CD4-positive, alpha-beta T cell treated with Interleukin-15 for 4 hours (primary cell): ENCODE results near the gene ROBO2.

ENCODE experiments used
- DNase-seq: peaks from one replicate; pipeline ENCODE4 v3.0.0-alpha.2; 2020; ENCODE audit warnings: low spot score

ROBO2 gene

DNA sequence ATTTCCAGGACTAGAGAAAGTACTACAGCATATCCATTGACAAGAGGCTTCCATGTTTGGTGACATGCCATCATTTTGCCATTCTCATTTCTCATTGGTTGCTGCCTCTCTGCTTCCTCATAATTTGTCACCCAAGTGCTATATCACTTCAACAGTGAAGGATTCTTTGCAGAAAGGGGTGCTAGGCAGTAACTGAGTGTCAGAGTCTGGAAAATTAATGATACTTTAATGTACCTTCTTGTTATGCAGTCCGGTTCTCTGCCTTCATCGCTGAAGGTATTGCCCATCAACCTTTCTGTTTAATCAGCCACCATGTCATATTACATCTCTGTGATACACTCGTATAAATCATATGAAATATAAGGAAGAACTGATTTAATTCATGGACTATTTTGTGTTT lies 550.3 kb downstream of the ROBO2 start:
- DNase-seq: no peak

DNA sequence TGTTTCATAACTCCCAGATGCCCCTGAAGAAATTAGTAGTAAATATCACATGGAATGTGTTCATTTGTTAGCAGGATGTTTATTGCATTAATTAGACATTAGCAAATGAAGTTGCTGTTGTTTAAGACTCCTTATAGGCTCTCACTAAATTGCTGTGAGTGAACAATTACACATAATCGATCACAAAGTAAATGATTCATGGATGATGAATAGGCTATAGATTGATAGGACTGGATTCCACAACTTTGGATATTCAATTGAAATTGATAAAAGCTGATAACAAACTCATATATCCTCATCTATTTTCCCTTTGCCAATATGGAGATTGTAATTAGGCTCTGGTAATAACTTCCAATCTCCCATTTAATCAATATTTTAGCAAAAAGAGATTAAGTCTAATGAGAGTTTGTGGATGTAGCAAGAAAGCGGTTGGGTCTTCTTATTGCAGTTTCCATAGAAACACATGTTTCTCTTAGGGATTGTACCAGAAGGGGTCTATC lies 555.5 kb downstream of the ROBO2 start:
- no peak for DNase-seq

DNA sequence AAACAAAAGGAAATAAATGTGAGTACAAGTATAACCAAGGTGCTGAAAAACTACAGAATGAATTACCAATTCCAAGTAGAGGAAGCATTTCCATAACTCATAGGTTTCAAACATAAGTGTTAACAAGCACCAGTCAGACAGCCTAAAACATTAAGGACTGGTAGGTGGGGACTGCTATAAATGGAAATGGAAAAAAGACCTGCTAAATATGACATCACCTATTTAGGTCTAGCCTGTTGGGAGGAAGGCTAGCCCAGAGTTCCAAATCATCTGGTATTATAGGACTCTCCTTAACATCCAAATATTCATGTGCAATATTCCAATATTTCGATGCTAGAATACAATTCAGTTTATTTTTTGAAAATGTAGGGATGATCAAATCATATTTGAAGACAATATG lies 560.0 kb downstream of the ROBO2 start:
- DNase-seq: no peak

DNA sequence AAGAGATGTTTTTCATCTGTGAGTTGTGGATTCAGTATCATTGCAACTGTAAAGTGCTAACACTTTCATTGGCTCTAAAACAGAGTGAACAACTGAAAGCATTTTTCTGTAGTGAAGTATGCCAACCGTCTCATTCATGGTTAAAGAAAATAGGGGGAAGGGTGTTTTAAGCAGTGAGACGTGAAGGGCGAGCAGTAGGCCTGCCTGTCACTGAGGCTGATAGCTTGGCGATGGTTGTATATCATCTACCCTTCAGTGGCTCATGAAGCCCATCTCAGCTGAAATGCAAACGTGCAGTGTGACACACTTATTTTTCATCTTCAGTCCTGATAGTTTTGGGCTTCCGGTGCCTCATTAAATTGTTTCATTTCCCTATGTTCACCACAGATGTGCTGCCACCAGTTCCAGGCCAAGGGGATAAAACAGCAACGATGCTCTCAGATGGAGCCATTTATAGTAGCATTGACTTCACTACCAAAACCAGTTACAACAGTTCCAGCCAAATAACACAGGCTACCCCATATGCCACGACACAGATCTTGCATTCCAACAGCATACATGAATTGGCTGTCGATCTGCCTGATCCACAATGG lies 562.0 kb downstream of the ROBO2 start:
- no peak for DNase-seq

DNA sequence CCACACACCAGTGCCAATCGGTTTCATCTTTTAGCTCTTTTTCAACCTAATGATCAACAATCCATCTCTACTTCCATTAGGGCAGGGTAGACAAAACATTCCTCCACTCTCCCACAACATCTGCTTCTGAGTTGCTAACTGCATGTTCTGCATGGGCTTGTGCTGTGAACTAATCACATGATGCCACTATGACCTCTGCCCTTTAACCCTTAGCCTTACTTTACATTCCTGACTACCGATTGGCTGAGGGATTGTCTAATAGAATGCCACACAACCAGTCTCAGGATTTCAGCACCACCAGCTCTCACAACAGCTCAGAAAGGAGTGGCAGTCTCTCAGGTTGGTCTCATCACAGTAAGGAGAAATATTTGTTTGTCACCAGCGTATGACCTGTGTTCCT lies 562.8 kb downstream of the ROBO2 start:
- no peak for DNase-seq

DNA sequence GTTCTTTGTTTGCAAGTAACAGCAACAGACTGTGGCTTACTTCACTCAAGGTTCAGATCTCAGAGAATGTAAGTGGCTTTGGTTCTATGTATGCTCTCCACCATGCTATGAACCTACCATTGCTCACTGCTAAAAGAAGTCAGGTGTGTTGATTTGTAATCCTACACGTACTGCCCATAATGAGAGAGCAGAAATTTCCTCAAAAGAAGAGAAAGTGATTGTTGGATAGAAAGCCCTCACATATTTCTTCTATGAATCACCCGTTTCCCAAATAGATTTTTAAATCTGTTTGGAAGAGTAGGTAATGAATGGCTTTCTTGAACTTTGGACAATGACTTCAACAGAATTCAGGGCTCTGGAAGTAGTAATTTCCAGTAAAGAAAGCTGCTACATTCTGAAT lies 565.4 kb downstream of the ROBO2 start:
- no peak for DNase-seq

DNA sequence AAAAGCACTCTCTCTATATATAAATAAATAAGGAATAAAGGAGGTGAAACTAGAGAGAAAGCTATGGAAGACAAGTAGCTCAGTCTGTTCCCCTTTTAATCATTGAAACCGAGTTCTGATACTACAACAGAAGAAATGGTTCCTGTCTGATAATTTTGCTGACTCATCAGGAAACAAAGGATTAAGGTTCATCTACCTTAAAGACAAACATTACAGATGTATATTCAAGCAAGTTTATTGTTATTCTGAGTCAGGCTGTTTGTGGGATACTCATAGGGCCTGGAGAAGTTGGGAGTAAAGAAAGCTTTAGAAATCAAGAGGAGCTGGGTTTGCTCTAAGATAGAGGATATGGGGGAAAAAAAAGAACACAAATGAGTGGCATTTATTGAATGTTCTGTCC lies 566.0 kb downstream of the ROBO2 start:
- DNase-seq: no peak

DNA sequence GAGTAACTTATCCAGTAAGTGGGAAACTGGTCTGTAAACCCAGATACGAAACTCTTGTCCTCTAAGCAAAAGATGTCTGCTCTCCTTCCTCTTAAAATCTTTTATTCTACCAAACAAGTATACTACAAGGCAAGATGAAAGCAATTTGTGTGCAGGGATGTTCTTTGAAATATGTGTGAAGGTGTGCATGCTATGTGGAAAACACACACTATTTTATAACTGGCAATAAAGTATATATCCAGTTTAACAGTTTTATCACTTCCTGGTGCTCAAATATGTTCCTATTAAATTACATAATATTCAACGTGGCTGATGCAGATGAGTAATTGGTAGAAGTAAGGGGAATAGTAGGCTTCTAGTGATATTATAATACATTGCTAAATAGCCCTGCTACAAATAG lies 566.5 kb downstream of the ROBO2 start:
- no peak for DNase-seq

DNA sequence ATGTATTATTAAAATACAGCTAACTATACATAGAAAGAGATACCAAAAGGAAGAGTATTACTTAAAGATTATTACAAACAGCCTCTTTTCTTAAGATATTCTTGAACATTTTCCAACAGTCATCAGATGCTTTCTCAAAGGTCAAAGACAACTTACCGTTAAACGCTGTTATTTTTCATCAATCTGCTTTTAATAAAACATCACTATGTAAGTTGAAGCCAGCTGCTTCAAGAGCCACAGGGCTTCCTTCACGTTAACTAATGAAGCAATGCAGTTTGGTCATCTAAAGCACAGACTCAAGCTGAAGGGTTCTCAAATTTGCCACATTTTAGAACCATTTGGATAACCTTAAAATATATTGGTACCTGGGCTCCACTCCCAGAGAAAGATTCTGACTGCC lies 578.8 kb downstream of the ROBO2 start:
- no peak for DNase-seq

DNA sequence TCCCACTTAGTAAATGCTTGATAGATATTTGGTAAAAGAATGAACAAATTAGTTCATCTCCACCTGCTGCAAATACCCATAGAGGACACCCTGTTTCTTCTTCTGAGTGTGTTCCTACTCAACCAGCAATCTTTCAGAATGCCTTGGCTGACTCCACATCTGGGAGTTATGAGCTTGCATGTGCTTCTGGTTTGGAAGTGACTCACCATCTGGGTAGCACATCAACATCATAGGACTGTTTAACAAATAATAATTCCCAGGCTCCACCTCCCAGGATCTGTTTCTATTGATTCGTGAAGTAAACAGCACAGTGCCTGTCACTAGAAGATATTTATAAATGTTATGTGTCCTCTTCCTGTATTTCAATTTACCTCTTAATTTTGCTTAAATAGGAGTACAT lies 580.1 kb downstream of the ROBO2 start:
- no peak for DNase-seq

DNA sequence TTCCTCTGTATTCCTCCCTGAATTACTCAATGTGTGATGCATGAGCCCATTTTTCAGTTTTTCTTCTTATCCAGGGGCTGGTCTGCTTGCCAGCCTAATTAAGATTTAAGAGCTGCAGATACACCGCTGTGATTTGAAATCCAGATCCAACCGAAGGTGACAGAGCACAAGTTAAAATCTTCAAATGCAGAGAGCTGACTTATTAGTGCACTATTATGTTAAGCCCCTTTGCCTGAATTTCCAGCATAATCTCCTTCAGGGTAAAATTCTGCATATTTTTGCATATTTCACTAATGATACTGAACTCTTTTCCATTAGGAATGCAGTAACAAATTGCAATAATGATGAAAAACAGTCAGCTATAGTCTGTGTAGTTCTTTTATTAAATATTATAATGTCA lies 583.6 kb downstream of the ROBO2 start:
- DNase-seq: no peak

DNA sequence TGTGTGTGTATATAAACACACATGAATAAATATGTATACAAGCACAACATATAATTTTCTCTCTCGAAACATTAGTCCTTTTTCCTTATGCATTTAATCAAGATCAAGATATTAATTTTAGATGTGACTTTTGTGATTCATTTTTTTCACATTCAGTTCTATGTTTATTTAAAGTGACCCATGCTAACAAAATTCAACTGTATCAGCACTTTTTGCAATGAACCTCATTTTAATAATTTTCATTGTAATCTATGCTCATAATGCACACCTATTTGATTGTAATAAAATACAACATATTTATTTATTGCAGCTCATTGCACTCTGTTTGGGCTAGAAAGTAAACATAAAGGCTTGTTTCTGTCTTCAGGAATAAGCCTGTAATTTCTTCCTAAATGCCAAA lies 586.3 kb downstream of the ROBO2 start:
- DNase-seq: no peak

DNA sequence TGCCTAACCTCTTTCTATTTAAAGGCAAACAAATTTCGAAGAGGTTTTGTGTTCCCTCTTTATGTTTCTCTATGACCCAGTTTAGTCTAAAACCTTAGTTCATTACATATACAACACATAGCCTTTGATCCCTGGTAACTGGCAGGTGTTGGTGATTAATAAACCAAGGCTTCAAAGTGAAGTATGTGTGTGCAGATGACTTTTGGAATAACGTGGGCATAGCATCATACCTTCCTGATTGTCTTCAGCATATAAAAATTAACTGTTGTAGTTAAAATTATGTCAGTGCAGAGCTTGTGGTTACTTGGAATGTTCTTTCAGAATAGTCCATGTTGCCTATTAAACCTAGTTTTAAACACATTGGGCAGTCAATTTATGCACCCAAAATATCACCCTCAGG lies 608.3 kb downstream of the ROBO2 start:
- no peak for DNase-seq

DNA sequence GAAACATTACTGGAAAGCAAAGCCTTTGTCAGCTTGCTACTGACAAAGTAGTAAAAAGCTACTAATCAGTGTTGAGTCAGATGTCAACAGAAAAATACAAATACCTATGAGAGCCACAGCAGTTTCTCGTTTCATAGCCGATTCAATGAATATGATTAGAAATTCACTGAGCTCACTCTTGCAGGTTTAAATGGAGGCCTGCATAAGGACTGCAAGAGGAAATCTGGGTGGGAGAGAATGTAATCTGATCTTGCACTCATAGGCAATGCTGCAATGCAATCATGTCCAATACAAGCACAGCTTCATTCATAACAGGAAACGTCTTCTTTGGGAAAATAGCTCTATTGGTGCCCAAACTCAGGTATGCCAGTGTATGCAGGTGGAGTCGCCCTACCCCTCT lies 608.8 kb downstream of the ROBO2 start:
- DNase-seq: no peak

DNA sequence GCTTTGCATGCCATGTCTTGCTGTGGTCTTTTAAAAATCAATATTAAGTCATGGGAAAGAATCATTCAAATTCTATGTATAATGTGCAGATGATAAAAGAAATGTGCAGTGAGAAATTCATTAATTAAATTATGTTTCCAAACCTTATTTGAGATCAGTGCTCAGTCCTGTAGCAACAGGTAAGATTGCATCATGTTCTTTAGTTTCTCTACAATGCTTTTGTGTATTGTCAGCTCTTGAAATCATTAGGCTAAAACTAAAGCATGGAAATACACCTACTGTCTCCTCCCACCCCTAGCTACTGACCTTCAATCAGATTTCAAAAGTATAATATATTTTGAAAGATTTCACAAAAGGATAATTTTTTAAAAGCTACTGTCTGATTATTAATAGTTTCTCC lies 612.7 kb downstream of the ROBO2 start:
- no peak for DNase-seq

DNA sequence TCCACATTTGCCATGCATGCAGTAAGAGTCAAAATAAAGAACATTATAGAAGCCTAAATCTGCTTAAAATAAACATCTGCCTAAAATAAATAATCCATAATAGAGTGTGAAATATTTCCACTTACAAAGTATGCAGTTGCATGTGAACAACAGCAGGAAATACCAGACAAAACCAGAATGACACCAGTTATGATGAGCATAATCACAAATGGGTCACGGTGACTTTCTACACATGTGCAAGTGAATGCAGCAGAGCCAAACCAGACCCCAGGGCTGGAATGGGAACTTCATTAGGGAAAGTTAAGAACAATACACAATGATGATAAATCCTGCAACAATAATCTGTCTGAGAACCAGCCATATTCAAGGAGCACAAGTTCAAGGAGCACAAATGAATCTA lies 615.5 kb downstream of the ROBO2 start:
- DNase-seq: no peak

DNA sequence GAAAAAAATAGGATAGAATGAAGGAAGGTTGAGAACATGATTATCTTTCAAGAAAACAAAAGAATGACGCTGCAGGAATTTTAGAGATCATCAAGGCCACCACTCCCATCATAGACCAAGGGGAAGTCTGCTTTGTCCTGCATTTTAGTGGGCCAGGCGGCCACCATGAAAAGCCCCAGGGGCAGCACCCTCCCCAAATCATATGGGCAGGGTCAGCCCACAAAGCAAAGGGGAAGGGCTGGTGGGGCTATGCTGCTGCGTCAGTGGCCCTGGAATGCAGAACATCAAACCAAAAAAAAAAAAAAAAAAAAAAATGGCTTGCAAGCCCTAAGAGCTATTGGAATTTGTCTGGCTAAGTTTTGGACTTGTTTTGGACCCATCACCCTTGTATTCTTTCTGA lies 620.8 kb downstream of the ROBO2 start:
- DNase-seq: no peak

DNA sequence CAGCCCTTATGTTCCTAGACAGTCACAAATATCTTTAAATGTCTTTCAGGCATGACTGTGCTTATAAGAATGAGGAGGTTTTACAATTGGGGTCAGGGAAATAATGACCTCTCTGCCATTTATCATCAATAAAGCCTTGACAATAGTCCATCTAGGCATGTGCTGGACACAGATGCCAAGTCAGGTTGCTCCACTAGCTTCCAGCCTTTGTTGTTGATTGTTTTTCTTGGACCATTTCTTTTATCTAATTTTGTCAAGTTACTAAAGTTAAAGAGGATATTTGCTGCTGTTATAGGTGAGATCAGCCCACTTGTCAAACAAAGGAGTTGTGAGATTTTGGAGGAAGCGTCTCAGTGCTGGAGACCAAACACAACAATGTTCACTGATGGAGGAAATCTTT lies 628.0 kb downstream of the ROBO2 start:
- DNase-seq: no peak

DNA sequence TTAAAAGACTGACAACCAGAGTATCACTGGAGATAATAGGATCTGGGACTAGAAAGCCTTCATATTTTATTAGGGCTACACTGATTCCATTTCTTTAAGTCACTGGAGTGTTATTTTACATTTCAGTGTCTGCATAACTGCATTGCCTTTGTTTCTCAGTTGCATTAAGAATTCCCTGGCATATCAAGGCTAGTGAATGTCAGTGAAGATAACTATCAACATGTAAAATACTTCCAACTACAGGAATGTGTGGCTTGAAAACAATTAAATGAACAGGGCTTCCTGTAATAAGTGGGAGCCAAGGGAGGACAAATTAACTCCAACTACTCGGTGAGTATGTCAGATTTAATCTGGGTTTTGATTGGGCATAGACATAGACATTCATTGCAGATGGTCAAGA lies 628.5 kb downstream of the ROBO2 start:
- no peak for DNase-seq

DNA sequence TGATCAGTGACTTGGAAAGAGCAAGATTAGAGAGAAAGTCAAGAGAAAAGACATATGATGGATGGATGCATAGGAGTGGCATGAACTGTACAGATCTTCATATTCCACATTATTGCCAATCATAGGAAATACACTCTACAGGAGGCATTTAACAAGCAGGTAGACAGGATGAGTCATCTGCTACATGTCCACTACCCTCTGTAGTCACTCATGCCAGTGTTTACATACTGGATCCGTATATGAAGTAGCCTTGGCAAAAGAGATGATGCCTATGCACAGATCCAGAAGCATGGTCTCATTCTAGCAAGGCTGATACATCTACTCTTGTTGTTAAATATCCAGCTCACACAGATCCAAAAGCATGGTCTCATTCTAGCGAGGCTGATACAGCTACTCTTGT lies 632.1 kb downstream of the ROBO2 start:
- no peak for DNase-seq

DNA sequence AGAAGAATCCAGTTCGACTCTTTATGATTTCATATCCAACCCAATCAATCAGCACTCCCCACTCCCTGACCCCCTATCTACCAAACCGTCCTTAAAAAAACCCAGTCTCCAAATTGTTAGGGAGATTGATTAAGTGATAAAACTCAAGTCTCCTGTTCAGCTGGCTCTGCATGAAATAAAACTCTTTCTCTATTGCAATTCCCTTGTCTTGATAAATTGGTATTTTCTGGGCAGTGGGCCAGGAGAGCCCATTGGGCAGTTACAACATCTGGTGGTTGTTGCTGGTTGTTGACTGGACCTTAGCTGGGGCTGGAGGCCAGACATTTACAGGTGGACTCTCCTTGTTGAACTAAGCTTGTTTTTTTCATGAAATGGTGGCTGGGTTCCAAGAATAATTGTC lies 642.3 kb downstream of the ROBO2 start:
- no peak for DNase-seq

DNA sequence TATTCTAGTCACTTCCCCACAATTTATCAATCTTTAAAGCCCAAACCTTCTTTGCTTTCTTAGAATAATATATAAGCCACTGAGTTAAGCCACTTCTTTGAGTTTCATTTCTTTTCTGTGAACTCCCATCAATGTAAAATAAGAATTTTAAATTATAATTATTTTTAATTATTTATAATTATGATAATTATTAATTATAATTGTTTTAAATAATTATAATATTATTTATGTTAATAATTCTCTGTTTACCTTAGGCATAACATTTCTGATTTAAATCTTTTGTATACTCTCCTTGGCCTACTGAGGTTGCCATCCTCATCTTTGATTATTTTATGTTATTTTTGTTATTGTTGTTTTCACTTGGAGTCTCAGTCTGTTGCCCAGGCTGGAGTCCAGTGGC lies 644.2 kb downstream of the ROBO2 start:
- DNase-seq: no peak

DNA sequence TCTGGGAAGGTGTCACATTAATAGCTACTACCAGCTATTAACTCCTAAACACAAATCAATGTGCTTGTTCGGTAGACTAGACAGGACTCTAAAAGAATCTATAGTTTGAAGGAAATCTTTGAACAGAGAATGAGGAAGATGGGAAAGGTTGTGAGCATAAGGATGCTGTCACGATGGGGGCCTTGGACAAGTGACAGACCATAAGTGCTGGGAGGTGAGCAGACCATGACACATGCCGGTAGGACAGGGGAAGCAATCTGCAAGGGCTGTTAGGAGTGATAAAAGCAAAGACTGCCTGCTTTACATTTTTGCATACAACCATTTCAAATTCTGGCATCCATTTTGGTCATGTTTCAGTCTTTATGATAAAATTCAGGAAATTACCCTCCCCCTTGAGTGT lies 645.8 kb downstream of the ROBO2 start:
- DNase-seq: no peak

DNA sequence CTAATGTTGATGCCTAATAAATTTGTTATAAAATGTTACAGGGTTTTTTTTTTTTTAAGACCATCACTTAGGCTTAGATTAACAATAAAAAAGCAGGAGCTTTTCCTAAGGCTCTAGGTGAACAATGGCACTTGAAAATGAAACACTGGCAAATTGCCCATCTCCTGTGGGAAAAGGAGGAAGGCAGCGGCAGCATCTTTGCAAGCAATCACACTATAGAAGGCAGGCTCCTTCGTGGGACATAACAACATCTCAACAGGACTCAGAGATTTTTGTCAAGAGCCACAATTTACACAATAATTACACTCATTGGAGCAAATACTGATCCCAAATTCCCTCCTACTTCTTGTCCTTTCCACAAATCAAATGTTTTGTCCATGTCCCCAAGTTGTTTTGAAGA lies 646.7 kb downstream of the ROBO2 start:
- no peak for DNase-seq

DNA sequence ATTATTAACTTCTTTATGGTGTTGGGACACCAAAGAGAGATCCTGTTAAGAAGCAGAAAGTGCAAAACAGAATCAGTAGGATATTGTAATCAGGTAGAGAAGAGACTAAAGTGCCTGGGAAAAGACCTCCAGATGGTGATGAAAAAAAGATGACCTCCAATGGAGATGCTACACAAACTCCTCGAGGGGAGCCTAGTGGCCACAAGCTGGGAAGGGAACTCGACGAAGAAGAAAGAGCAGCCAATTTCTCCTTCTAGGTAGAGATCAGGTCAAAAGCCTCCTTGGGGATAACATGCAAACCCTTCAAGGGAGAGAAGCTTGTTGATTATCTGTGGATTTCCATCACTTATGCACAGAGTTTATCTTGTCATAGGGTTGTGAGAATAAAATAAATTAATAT lies 647.6 kb downstream of the ROBO2 start:
- no peak for DNase-seq
